ENCODE measurements around the gene GALP. TPM values are rescaled to one million over a fixed set of nuclear protein-coding genes. Genes with fewer than 3 reads are reported as not detected.

GALP gene
- total and polyA plus RNA-seq, 12 donors: not detected

- H3K27ac ChIP-seq: no peak overlapping the region
- TF ChIP-seq, protein P1, sequence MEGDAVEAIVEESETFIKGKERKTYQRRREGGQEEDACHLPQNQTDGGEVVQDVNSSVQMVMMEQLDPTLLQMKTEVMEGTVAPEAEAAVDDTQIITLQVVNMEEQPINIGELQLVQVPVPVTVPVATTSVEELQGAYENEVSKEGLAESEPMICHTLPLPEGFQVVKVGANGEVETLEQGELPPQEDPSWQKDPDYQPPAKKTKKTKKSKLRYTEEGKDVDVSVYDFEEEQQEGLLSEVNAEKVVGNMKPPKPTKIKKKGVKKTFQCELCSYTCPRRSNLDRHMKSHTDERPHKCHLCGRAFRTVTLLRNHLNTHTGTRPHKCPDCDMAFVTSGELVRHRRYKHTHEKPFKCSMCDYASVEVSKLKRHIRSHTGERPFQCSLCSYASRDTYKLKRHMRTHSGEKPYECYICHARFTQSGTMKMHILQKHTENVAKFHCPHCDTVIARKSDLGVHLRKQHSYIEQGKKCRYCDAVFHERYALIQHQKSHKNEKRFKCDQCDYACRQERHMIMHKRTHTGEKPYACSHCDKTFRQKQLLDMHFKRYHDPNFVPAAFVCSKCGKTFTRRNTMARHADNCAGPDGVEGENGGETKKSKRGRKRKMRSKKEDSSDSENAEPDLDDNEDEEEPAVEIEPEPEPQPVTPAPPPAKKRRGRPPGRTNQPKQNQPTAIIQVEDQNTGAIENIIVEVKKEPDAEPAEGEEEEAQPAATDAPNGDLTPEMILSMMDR (IDR thresholded peaks at IDR 0.05): no peak
- H3K4me3 ChIP-seq: no peak overlapping the region
- peaks cover 0 to 31% (median 16%) of the 10 kb centered on the region in 9 donors for H3K4me1 ChIP-seq
- intact Hi-C loops (cut with DNase I): no loop called here
- ATAC-seq: no peak
- 51 to 58% methylated on average over 6 of the region's 6 CpGs for WGBS, 2 donors
- H3K36me3 ChIP-seq: no peaks in the 10 kb centered on the region
- H3K27me3 ChIP-seq: no peaks in the 10 kb centered on the region
- no peaks in the 10 kb centered on the region for H3K9me3 ChIP-seq
- DNase-seq: no peak
Observed at GRCh38 chr19:56137405-56137804, 38.4 kb upstream of the GALP start.

DNA sequence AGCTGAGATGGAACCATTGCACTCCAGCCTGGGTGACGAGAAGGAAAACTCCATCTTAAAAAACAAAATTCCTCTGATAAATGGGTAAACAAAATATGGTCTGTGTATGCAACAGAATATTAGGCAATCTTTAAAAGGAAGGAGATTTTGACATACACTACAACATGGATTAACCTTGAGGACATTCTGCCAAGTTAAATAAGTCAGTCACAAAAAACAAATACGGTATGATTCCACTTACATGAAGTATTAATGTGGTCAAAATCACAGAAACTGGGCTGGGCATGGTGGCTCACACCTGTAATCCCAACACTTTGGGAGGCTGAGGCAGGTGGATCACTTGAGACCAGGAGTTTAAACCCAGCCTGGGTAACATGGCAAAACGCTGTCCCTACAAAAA lies 37.7 kb upstream of the GALP start:
- 76 to 91% methylated on average over 3 of the region's 3 CpGs for WGBS, 2 donors

DNA sequence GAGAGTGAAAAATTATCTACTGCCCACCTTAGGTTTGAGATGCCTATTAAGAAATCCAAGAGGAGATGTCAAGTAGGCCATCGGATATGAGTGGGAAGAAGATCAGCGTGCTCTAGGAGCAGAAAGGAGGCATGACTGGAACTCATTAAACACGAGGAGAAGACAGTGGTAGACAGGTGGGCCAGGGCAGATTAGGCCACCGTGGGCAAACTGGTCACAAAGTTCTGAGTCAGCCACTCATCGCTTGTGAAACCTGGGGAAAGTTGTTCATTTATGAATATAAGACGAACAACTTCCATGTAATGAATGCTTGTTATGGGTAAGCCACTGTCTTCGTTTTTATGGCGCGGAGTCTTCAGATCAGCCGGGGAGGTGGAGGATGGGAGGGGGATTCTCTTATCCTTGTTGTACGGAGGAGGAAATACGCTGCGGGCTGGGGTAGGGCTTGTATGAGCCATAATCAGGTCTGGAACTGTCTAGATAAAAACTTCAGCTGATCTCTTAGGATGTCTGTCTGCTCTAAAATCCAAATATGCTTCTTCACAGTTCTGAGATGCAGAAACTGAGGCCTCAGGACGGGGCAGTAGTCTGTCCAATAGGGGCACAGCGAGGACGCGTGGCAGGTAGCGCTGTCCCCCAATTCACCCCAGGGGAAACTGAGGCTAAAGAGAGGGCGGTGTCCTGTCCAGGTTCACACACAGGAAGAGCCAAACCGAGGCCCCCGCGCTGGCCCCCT lies 35.8 kb upstream of the GALP start:
- intact Hi-C loops (cut with DNase I): loop anchor here in 6 of 10 donors (1.0 to 10.0 kb wide), 5 partner anchors 17 to 175 kb away; partner anchors contain the start of genes ZNF787 (in 4 of the 6) and ZSCAN5A (in 3 of the 6)

More for the DNA sequence above, 37.7 kb upstream of the GALP start:
- no peaks in the 10 kb centered on the region for H3K36me3 ChIP-seq
- ATAC-seq: no peak
- no peaks in the 10 kb centered on the region for H3K27me3 ChIP-seq
- peaks cover 0 to 33% (median 17%) of the 10 kb centered on the region in 9 donors for H3K4me1 ChIP-seq
- H3K27ac ChIP-seq: no peak overlapping the region
- TF ChIP-seq, protein P1 (IDR thresholded peaks at IDR 0.05): no peak
- H3K4me3 ChIP-seq: no peak overlapping the region
- intact Hi-C loops (cut with DNase I): no loop called here
- no peak for DNase-seq
- no peaks in the 10 kb centered on the region for H3K9me3 ChIP-seq

More for the DNA sequence above, 35.8 kb upstream of the GALP start:
- 24 to 26% methylated on average over 22 of the region's 22 CpGs for WGBS, 2 donors
- Histone ChIP-seq H3K4me1 (peaks cover 0 to 29% (median 17%) of the 10 kb centered on the region in 9 donors), H3K4me3 (peak overlapping the region; percentile 36 to 70 (median 64)), H3K36me3 (no peaks in the 10 kb centered on the region), H3K27me3 (no peaks in the 10 kb centered on the region), H3K9me3 (no peaks in the 10 kb centered on the region), H3K27ac (peak overlapping the region; percentile 30 to 90 (median 86))
- DNase-seq: no peak
- TF ChIP-seq, protein P1 (IDR thresholded peaks at IDR 0.05): no peak
- ATAC-seq: no peak

Measured in heart right ventricle (tissue), 16 donors.